Femur (tissue), 1 donor: Measurements from ENCODE around the gene CTIF.

Experiments used
- DNase-seq: peaks from one replicate; pipeline ENCODE4 v3.0.0-alpha.2; 2017

The CTIF gene

GRCh38 chr18:48874701-48875162 is 335.9 kb downstream of the CTIF start:
- DNase-seq = no peak

- no peak for DNase-seq
Measured at GRCh38 chr18:48875314-48875941, 336.6 kb downstream of the CTIF start.

- DNase-seq = peak; percentile 30
Measured at GRCh38 chr18:48875942-48876511, 337.2 kb downstream of the CTIF start.

- no peak for DNase-seq
Measured at GRCh38 chr18:48876590-48876989, 337.8 kb downstream of the CTIF start.

- peak; percentile 14 for DNase-seq
Measured at GRCh38 chr18:48877941-48878340, 339.1 kb downstream of the CTIF start.

- peak; percentile 17 for DNase-seq
Measured at GRCh38 chr18:48878471-48878870, 339.6 kb downstream of the CTIF start.

GRCh38 chr18:48879008-48879431 is 340.2 kb downstream of the CTIF start:
- DNase-seq = peak; percentile 10

- no peak for DNase-seq
Measured at GRCh38 chr18:48880931-48881330, 342.1 kb downstream of the CTIF start.

- no peak for DNase-seq
Measured at GRCh38 chr18:48882379-48882778, 343.5 kb downstream of the CTIF start.

- no peak for DNase-seq
Measured at GRCh38 chr18:48884306-48884705, 345.5 kb downstream of the CTIF start.

GRCh38 chr18:48884771-48885170 is 345.9 kb downstream of the CTIF start:
- DNase-seq = no peak

GRCh38 chr18:48885266-48885923 is 346.6 kb downstream of the CTIF start:
- peak; percentile 12 for DNase-seq

GRCh38 chr18:48885924-48886400 is 347.1 kb downstream of the CTIF start:
- DNase-seq = no peak

GRCh38 chr18:48886520-48887293 is 347.9 kb downstream of the CTIF start:
- DNase-seq = no peak

- no peak for DNase-seq
Measured at GRCh38 chr18:48887294-48887904, 348.6 kb downstream of the CTIF start.

- DNase-seq = no peak
Measured at GRCh38 chr18:48887905-48888772, 349.3 kb downstream of the CTIF start.

- DNase-seq = no peak
Measured at GRCh38 chr18:48888773-48889080, 349.9 kb downstream of the CTIF start.

- peak; percentile 70 for DNase-seq
Measured at GRCh38 chr18:48889115-48889941, 350.5 kb downstream of the CTIF start.

GRCh38 chr18:48889981-48890762 is 351.3 kb downstream of the CTIF start:
- peak; percentile 15 for DNase-seq

GRCh38 chr18:48891721-48892120 is 352.9 kb downstream of the CTIF start:
- DNase-seq = no peak
